IPS DF 4.7 (cell line): ENCODE measurements around the gene ITGB2.
"Not testable (repeated sequence)": the region's sequence is repeated elsewhere in the genome, so short reads cannot be mapped to it uniquely, and the experiment has no call there.

Source experiments
- DNase-seq: peaks from one replicate; pipeline ENCODE4 v3.0.0-alpha.2; 2013; ENCODE audit warnings: low spot score; ENCODE audit errors: extremely low read depth

The ITGB2 gene

GRCh38 chr21:44927259-44927586 is 6.5 kb upstream of the ITGB2 start:
- no peak for DNase-seq

- no peak for DNase-seq
Observed at GRCh38 chr21:44926331-44927101, 5.8 kb upstream of the ITGB2 start.

DNA sequence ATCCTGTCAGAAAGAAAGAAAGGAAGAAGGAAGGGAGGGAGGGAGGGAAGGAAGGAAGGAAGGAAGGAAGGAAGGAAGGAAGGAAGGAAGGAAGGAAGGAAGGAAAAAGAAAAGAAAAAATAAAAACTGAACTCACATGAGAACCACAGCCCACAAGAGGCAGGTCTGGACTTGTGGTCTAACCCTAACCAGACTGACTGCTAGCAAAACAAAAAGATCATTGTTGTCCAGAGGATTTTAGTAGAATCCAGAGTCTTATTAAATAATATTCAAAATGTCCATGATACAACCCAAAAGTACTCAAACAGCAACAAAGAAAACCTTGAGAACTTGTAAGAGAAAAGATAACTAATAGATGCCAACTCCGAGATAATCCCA is 4.7 kb upstream of the ITGB2 start:
- DNase-seq = no peak

GRCh38 chr21:44924606-44925377 is 4.1 kb upstream of the ITGB2 start:
- DNase-seq = no peak

- DNase-seq = no peak
Observed at GRCh38 chr21:44923480-44924084, 2.9 kb upstream of the ITGB2 start.

DNA sequence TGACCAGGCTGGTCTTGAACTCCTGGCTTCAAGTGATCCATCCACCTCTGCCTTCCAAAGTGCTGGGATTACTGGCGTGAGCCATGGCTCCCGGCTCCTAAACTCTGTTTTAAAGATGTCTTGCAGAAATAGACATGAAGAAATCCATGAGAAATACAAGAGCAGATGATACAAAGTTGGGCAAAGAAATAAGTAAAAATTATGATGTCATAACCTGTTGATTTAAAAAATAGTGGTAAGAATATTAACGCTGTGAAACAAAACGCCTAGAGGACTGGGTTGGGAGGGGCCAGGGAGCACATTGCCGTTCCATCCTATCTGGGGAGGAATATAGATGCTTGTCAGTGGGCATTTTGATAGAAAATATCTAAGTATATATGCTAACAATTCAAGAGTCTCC is 1.2 kb upstream of the ITGB2 start:
- DNase-seq = no peak

DNA sequence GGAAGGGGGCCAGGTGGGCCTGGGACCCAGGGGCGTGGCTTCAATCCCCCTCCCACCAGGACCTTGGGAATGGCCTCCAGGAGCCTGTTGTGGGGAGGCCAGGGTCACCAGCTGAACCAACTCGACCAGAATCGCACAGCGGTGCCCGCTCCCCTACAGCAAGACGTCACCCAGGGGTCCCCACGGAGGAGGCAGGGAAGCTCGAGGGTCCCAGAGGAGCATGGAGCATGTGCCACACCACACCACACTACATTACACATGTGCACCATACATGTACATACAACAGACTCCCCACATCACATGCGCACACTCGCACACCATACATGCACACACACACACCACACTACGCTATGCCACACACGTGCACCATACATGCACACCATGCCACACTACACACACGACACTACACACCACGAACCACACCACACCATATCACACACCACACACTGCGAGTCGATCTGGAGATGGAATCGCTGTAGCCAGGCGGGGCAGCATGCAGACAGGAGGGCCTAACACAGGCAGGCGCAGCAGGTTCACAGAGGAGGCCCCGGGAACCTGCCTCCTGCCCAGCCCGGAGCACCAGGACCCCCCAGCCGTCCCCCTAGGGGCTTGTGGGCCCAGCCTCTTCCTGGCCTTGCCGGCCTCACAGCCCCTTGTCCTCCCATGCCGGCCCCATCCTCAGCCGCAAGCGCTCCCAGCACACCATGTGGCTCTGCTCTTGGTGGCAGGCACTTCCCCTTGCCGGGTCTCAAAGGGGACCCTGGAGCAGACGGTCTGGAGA is 596 bp downstream of the ITGB2 start:
- DNase-seq = no peak

- DNase-seq = no peak
Observed at GRCh38 chr21:44919111-44919912, 1.4 kb downstream of the ITGB2 start.

- DNase-seq = no peak
Observed at GRCh38 chr21:44918581-44919033, 2.1 kb downstream of the ITGB2 start.

GRCh38 chr21:44918107-44918470 is 2.6 kb downstream of the ITGB2 start:
- no peak for DNase-seq

DNA sequence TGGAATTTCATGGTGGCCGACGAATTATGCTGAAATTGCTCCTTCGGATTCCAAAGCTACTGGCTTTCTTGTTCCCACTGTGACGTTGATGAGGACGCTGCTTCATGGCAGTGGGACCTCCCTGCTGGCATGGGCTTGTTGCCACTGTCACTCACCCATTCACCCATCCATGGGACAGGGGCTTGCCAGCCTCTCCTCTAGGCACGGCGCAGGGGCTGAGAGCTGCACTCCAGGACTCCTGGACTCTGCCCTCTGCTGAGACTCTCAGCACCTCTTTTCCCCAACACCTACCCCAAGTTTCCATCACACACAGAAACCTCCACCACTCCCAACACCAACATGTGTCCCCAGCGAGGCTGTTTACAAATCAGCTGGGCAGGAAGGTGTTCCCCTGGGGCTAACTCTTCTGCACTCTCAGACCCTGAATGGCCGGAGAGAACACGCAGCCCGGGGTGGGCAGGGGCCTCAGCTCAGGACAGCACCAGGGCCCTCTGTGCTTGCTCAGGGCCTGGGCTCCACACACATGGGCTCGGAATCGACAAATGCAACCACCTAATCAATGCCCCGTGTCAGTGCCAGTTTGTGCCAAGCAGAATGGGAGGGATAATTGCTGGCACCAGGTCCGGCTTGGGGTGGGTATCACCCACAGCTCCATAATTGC is 3.1 kb downstream of the ITGB2 start:
- no peak for DNase-seq

DNA sequence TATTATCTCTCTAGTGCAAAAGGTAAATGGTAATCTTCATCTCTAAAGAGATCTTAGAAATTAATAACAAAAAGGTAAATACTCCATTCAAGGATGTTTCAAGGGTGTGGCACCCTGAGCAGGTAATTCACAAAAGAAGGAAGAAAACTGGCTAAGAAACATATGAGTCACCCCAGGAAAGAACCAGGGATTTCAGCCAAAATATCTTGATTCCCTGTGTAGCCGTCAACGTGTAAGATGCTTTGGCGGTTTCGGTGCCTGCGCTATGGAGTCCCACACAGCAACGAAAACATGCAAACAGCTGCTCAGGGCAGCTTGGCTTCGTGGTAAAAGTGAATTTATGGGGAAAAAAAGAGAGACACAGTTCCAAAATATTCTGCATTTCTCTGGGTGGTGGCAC is 3.7 kb downstream of the ITGB2 start:
- DNase-seq = no peak

- no peak for DNase-seq
Observed at GRCh38 chr21:44914176-44914874, 6.4 kb downstream of the ITGB2 start.

GRCh38 chr21:44913425-44914175 is 7.1 kb downstream of the ITGB2 start:
- DNase-seq = no peak

- DNase-seq = not testable (repeated sequence)
Observed at GRCh38 chr21:44912506-44913412, 7.9 kb downstream of the ITGB2 start.

DNA sequence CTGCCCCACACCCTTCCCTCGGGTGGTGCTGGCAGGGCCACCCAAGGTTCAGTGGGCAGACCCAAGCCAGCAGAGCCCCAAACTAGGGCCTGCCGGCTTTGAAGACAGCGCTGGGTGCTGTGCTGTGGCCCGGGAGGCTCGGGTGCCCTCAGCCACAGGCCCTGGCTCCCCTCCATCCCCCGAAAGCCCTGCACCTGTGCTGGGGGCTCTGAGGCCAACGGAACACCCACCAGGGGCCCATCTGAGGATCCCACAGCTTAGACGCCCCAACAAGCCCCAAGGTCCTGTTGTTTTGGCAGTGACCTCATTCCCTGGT is 8.6 kb downstream of the ITGB2 start:
- no peak for DNase-seq

DNA sequence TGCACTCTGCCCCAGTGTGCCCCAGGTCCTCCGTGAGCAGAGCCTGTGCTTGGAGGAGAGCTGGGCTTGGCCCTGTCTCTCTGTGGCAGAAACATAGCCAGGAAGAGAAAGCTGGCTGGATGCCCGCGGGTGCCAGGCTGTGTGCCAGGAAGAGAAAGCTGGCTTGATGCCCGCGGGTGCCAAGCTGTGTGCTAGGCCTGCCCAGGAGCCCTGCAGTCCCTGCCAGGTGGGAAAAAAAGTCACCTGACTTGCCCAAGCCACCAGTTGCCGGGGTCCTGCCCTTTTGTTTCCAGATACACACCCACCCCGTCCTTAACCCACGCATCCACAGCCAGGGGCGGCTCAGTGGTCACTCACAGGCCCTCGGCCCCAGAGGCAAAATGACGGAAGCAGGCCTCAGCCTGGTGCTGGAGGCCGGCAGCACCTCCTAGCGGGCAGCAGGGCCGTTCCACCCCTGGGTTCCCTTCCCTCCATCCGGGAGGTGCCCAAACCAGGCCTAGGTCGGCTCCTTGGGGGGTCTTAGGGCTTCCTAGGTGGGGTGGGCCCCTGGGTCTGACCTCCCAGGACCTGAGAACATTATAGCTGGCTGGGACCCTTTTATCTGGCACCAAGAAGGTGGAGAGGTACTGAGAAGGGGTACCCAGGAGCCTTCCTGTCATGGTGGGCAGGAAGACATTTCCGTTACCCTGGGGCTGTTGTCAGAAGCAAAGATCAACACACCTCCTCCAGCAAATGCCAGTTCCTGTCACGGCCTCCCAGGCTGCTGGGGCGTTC is 9.1 kb downstream of the ITGB2 start:
- DNase-seq = no peak

DNA sequence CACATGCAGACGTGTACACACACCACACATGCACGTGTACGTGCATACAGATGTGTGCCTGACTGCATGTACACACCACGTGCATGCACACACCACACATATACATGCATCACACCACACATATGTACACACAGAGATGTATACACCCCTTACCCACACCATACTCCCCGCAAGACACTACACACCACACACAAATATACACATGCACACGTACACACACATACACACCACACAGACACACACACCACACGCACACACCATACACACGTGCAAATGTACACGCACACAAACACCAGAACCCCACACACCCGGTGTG is 9.7 kb downstream of the ITGB2 start:
- DNase-seq = no peak
